Dendritic cell treated with granulocyte-macrophage colony-stimulating factor and Interleukin-4, amounts not matched to agents 40 ng/mL and 50 ng/mL, for 4 days (primary cell): ENCODE results near the gene PRLHR.

ENCODE experiments used
- H3K27ac Mint-ChIP-seq: one replicate; pipeline ENCODE4 v1.8.0; 2022; ENCODE audit warnings: mild to moderate bottlenecking, mixed read lengths
- H3K27me3 Mint-ChIP-seq: one replicate; pipeline ENCODE4 v1.8.0; 2022; ENCODE audit warnings: mild to moderate bottlenecking, mixed read lengths
- H3K36me3 Mint-ChIP-seq: one replicate; pipeline ENCODE4 v1.8.0; 2022; ENCODE audit warnings: low read depth, mixed read lengths
- H3K4me1 Mint-ChIP-seq: one replicate; pipeline ENCODE4 v1.8.0; 2022; ENCODE audit warnings: low read depth, mixed read lengths
- H3K4me3 Mint-ChIP-seq: one replicate; pipeline ENCODE4 v1.8.0; 2022; ENCODE audit warnings: mild to moderate bottlenecking, moderate library complexity, mixed read lengths
- H3K9me3 Mint-ChIP-seq: one replicate; pipeline ENCODE4 v1.8.0; 2022; ENCODE audit warnings: mixed read lengths
- intact Hi-C: fragments of 100-400 bp; cut with micrococcal nuclease; formaldehyde crosslinking; loops from one replicate; pipeline ENCODE4 v1.15.0; 2022

PRLHR gene

GRCh38 chr10:118564114-118564513 is 31.3 kb downstream of the PRLHR start:
- Mint-ChIP-seq H3K36me3 (no peaks in the 10 kb centered on the region), H3K27me3 (peaks cover 12% of the 10 kb centered on the region), H3K4me3 (no peak overlapping the region), H3K9me3 (peaks cover 19% of the 10 kb centered on the region), H3K27ac (peak overlapping the region; percentile 63), H3K4me1 (peaks cover 45% of the 10 kb centered on the region)
- intact Hi-C loops = no loop called here

DNA sequence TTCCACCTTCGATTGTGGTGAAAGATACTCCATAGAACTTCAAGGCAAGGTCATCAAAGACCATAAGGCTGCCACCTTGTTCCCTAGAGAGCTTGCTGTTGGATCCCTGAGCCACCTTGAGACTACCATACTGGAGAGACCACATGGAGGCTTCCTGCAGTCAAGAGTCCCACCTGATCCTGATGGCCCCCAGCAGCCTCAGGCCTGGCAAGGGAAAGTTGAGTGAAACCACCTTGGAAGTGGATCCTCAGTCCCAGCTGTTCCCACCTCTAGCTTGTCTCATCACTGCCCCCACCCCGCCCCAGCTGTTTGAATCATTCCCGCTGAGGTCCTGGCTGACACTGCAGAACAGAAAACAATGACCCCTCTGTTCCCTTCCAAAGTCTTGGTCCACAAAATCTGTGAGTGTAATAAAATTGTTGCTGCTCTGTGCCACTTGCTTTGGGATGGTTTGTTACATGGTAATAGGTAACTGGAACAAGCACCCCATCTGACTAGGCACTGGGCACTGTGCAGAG is 32.0 kb downstream of the PRLHR start:
- intact Hi-C loops = no loop called here
- Mint-ChIP-seq H3K36me3 (no peaks in the 10 kb centered on the region), H3K4me1 (peaks cover 45% of the 10 kb centered on the region), H3K9me3 (peaks cover 19% of the 10 kb centered on the region), H3K4me3 (no peak overlapping the region), H3K27ac (peak overlapping the region; percentile 63), H3K27me3 (peaks cover 10% of the 10 kb centered on the region)

- Mint-ChIP-seq H3K4me1 (peaks cover 45% of the 10 kb centered on the region), H3K9me3 (peaks cover 19% of the 10 kb centered on the region), H3K4me3 (no peak overlapping the region), H3K36me3 (no peaks in the 10 kb centered on the region), H3K27ac (peak overlapping the region; percentile 63), H3K27me3 (peaks cover 11% of the 10 kb centered on the region)
- intact Hi-C loops = no loop called here
Observed at GRCh38 chr10:118562851-118563250, 32.6 kb downstream of the PRLHR start.

DNA sequence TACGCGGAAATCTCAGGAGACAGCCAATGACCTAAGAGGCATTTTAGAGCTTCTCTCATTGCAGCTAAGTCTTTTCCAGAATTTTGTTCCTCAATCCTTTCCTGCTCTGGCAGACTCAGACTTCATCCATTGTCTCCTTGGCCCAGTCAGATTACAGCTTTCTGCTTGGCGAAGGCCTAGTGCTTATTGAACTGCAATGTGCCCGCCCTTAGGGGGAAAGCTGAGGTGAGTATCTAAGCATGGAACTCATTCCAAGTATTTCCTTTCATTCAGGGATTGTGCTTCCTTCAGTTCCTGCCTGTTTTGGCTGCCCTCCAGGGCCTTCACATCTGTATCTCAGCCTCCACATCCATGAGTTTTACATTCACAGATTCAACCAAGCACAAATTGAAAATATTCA is 37.5 kb downstream of the PRLHR start:
- Mint-ChIP-seq H3K4me1 (peaks cover 17% of the 10 kb centered on the region), H3K27ac (no peak overlapping the region), H3K36me3 (no peaks in the 10 kb centered on the region), H3K27me3 (peaks cover 37% of the 10 kb centered on the region), H3K9me3 (peaks cover 19% of the 10 kb centered on the region), H3K4me3 (no peak overlapping the region)
- intact Hi-C loops = no loop called here

DNA sequence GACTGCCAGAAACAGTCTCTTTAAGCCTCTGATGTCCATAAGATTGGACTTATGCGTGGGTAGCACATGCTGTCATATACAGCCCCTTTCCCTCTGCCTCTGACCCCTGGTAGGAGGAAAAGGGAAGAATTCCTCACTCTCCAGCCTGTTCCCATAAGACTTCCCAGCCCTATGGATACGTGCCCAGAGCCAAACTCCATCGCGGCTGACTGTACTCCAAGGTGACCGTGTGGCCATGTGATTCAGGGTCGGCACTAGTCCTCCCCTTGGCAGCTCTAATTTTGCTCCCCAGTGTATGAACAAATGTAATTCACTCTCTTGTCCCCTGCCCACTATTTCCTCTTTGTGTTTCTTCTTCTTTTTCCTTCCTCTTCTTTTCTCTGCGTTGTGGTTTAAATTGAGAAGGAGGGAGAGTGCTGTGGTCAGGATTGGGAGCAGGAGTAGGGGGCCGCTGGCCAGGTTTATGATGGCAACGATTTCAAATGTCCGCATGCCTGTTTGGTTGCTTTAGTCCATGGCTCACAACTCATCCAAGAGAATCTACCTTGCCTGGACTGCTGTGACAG is 43.8 kb downstream of the PRLHR start:
- intact Hi-C loops = no loop called here
- Mint-ChIP-seq H3K27ac (no peak overlapping the region), H3K27me3 (peaks cover 65% of the 10 kb centered on the region), H3K4me3 (peak overlapping the region; percentile 62), H3K4me1 (peaks cover 32% of the 10 kb centered on the region), H3K9me3 (no peaks in the 10 kb centered on the region), H3K36me3 (no peaks in the 10 kb centered on the region)

DNA sequence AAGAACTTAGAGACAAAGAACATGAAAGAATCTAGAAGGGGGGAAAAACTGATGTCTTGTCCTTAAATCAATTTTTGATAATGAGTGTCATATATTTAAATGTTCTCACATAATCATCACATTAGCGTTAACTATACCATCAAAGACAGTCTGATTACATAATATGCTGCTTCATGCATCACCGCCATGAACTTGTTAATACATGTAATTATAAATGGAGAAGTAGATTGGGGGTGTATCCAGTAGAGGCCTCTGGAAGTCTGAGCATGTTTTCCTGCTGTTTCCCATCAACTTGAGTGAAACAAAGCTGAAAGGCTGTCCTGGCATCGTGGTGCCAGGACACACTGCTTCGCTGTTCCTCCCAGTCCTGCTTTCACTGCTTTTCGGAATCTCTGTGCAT is 48.2 kb downstream of the PRLHR start:
- peaks cover 39% of the 10 kb centered on the region for H3K4me1 Mint-ChIP-seq
- H3K27me3 Mint-ChIP-seq = peaks cover 66% of the 10 kb centered on the region
- H3K27ac Mint-ChIP-seq = no peak overlapping the region
- intact Hi-C loops = loop anchor here (10.0 kb wide), 1 partner anchor 212 kb away; no protein-coding TSS in a partner anchor
- no peak overlapping the region for H3K4me3 Mint-ChIP-seq
- H3K9me3 Mint-ChIP-seq = no peaks in the 10 kb centered on the region
- no peaks in the 10 kb centered on the region for H3K36me3 Mint-ChIP-seq

DNA sequence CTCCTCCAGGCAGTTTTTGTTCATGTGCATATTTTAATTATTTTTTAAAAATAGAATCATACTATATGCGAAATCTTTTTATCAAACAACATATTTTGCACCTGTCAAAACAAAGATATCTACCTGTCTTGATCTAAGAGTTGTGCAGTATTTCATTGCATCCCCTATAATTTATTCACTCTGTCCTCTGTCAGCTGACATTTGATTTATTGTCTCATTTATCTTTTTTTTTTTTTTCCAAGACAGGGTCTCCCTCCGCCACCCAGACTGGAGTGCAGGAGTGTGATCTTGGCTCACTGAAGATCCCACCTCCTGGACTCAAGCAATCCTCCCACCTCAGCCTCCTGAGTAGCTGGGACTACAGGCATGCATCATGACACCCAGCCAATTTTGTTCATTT is 49.0 kb downstream of the PRLHR start:
- H3K4me3 Mint-ChIP-seq = no peak overlapping the region
- no peak overlapping the region for H3K27ac Mint-ChIP-seq
- H3K4me1 Mint-ChIP-seq = peaks cover 36% of the 10 kb centered on the region
- H3K36me3 Mint-ChIP-seq = no peaks in the 10 kb centered on the region
- intact Hi-C loops = loop anchor here (10.0 kb wide), 1 partner anchor 212 kb away; no protein-coding TSS in a partner anchor
- no peaks in the 10 kb centered on the region for H3K9me3 Mint-ChIP-seq
- peaks cover 69% of the 10 kb centered on the region for H3K27me3 Mint-ChIP-seq

GRCh38 chr10:118545381-118545780 is 50.1 kb downstream of the PRLHR start:
- Mint-ChIP-seq H3K36me3 (no peaks in the 10 kb centered on the region), H3K27me3 (peaks cover 68% of the 10 kb centered on the region), H3K4me1 (peaks cover 28% of the 10 kb centered on the region), H3K9me3 (no peaks in the 10 kb centered on the region), H3K4me3 (no peak overlapping the region), H3K27ac (no peak overlapping the region)
- intact Hi-C loops = loop anchor here (10.0 kb wide), 1 partner anchor 211 kb away; no protein-coding TSS in a partner anchor

- Mint-ChIP-seq H3K27ac (no peak overlapping the region), H3K4me1 (peaks cover 23% of the 10 kb centered on the region), H3K36me3 (no peaks in the 10 kb centered on the region), H3K4me3 (no peak overlapping the region), H3K27me3 (peaks cover 62% of the 10 kb centered on the region), H3K9me3 (no peaks in the 10 kb centered on the region)
- intact Hi-C loops = loop anchor here (10.0 kb wide), 1 partner anchor 210 kb away; no protein-coding TSS in a partner anchor
Observed at GRCh38 chr10:118544401-118544948, 51.0 kb downstream of the PRLHR start.

DNA sequence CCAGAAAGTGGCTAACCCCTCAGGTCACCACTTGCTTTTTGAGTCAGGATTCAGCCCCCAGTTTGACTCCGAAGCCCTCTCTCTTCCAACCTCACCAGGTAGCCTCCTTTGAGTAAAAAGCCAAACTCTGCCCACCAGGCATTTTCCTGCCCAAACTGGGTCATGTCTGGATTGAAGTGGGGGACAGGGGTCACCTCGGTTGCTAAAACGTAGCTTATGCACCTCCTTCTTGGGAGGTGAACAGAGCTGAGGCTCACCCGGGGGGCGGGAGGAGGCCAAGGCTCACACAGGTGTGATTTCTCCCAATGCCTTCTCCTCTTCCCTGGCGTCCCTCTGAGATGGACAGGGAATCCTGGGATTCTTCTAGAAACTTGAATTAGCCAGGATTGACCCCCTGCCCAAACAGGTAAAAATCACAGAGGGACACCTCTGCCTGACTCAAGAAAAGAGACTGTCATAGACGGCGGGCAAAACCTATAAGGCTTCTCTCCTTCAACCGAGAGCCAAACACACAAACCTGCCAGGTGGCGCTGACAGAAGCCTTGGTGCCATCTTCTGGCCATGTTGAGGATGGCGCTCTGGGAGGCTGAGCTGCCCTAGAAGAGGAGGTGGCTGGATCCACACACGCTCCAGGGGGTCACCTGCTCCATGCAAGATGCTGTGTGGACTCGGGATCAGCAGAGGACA is 51.6 kb downstream of the PRLHR start:
- Mint-ChIP-seq H3K36me3 (no peaks in the 10 kb centered on the region), H3K4me1 (peaks cover 23% of the 10 kb centered on the region), H3K27ac (no peak overlapping the region), H3K4me3 (no peak overlapping the region), H3K9me3 (no peaks in the 10 kb centered on the region), H3K27me3 (peaks cover 65% of the 10 kb centered on the region)
- intact Hi-C loops = loop anchor here (10.0 kb wide), 1 partner anchor 209 kb away; no protein-coding TSS in a partner anchor

DNA sequence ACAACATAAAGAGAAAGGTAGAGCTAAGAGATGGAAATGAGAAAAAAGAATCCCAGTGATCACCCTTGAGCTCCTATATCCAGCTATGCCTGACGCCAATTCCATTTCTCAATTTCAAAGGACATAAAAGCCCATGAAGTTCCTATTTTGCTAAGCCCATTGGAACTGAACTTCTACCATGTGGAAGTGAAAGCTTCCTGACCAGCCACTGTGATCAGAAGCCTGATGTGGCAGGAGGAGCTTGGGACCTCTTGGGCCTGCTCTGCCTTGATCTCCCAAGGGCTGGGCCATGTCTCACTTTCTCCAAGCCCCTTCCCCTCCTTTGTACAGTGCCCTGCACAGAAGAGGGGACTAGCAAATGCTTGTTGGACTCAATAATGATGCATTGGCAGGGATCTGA is 52.7 kb downstream of the PRLHR start:
- intact Hi-C loops = loop anchor here (10.0 kb wide), 1 partner anchor 208 kb away; no protein-coding TSS in a partner anchor
- Mint-ChIP-seq H3K27ac (no peak overlapping the region), H3K36me3 (no peaks in the 10 kb centered on the region), H3K9me3 (no peaks in the 10 kb centered on the region), H3K4me3 (no peak overlapping the region), H3K27me3 (peaks cover 69% of the 10 kb centered on the region), H3K4me1 (peaks cover 12% of the 10 kb centered on the region)

- intact Hi-C loops = loop anchor here (10.0 kb wide), 1 partner anchor 207 kb away; no protein-coding TSS in a partner anchor
- no peak overlapping the region for H3K4me3 Mint-ChIP-seq
- peaks cover 69% of the 10 kb centered on the region for H3K27me3 Mint-ChIP-seq
- H3K4me1 Mint-ChIP-seq = peaks cover 10% of the 10 kb centered on the region
- no peaks in the 10 kb centered on the region for H3K36me3 Mint-ChIP-seq
- no peaks in the 10 kb centered on the region for H3K9me3 Mint-ChIP-seq
- no peak overlapping the region for H3K27ac Mint-ChIP-seq
Observed at GRCh38 chr10:118542205-118542604, 53.2 kb downstream of the PRLHR start.

GRCh38 chr10:118541718-118542117 is 53.7 kb downstream of the PRLHR start:
- Mint-ChIP-seq H3K4me3 (no peak overlapping the region), H3K27ac (no peak overlapping the region), H3K9me3 (no peaks in the 10 kb centered on the region), H3K36me3 (no peaks in the 10 kb centered on the region), H3K4me1 (peaks cover 10% of the 10 kb centered on the region), H3K27me3 (peaks cover 66% of the 10 kb centered on the region)
- intact Hi-C loops = loop anchor here (10.0 kb wide), 1 partner anchor 207 kb away; no protein-coding TSS in a partner anchor
